Type B pancreatic cell (in vitro differentiated cells): ENCODE measurements around the gene SRXN1. TPM values are rescaled to one million over a fixed set of nuclear protein-coding genes. Genes with fewer than 3 reads are reported as not detected.
A peak's percentile ranks its signal among the peaks of the same experiment; 100 is the strongest.

Source experiments
- DNase-seq: peaks from one replicate; pipeline ENCODE4 v3.0.0; 2021; ENCODE audit warnings: mixed read lengths; ENCODE audit not compliant: unreplicated experiment; ENCODE audit errors: extremely low spot score
- H3K27ac Mint-ChIP-seq: 2 replicates; pipeline ENCODE4 v1.8.0; 2021; ENCODE audit warnings: mild to moderate bottlenecking, mixed read lengths
- H3K27me3 Mint-ChIP-seq: 2 replicates; pipeline ENCODE4 v1.8.0; 2021; ENCODE audit warnings: mixed read lengths
- H3K36me3 Mint-ChIP-seq: 2 replicates; pipeline ENCODE4 v1.8.0; 2021; ENCODE audit warnings: mixed read lengths
- H3K4me1 Mint-ChIP-seq: one replicate; pipeline ENCODE4 v1.8.0; 2021; ENCODE audit warnings: mixed read lengths; ENCODE audit not compliant: unreplicated experiment
- H3K4me3 Mint-ChIP-seq: 2 replicates; pipeline ENCODE4 v1.8.0; 2021; ENCODE audit warnings: mild to moderate bottlenecking, mixed read lengths
- H3K9me3 Mint-ChIP-seq: 2 replicates; pipeline ENCODE4 v1.8.0; 2021; ENCODE audit warnings: mixed read lengths
- total RNA-seq: library from RNA; stranded (reverse); gene quantifications from 2 replicates; pipeline ENCODE4 v1.2.1, GENCODE V29; 2021; ENCODE audit warnings: low replicate concordance
- TF ChIP-seq, protein P1 (sequence below): fragments of 200-600 bp; sonication (generic); conservative IDR thresholded peaks from 2 replicates; pipeline ENCODE4 v1.5.0; 2021; ENCODE audit warnings: antibody characterized with exemption, mild to moderate bottlenecking

The SRXN1 gene
- total RNA-seq, 1 donor from 2014 or later = 16.3 TPM

DNA sequence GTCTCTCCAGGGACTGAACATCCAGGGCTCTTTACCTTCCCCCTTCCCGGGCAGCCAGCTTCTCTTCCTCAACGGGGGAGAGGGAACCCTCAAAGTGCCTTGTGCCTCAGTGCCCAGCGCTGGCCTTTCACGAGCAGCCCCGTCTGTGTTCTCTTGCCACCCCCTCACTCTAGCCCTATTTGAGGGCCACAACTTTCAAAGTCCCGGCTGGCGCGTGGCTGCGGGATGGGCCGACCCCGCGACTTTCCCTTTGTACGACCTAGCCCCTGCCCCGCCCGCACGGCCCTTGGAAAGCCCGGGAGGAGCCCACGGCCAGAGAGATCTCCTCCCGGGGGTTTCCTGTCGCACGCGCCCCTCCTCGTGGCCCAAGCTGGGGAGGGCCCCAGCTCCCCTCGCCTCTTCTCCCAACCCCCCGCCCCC lies 22.0 kb upstream of the SRXN1 start:
- H3K36me3 Mint-ChIP-seq = no peaks in the 10 kb centered on the region
- H3K27me3 Mint-ChIP-seq = peaks cover 83% of the 10 kb centered on the region
- no peak overlapping the region for H3K4me3 Mint-ChIP-seq
- peaks cover 23% of the 10 kb centered on the region for H3K4me1 Mint-ChIP-seq
- DNase-seq = no peak
- no peaks in the 10 kb centered on the region for H3K9me3 Mint-ChIP-seq
- no peak overlapping the region for H3K27ac Mint-ChIP-seq
- TF ChIP-seq, protein P1, sequence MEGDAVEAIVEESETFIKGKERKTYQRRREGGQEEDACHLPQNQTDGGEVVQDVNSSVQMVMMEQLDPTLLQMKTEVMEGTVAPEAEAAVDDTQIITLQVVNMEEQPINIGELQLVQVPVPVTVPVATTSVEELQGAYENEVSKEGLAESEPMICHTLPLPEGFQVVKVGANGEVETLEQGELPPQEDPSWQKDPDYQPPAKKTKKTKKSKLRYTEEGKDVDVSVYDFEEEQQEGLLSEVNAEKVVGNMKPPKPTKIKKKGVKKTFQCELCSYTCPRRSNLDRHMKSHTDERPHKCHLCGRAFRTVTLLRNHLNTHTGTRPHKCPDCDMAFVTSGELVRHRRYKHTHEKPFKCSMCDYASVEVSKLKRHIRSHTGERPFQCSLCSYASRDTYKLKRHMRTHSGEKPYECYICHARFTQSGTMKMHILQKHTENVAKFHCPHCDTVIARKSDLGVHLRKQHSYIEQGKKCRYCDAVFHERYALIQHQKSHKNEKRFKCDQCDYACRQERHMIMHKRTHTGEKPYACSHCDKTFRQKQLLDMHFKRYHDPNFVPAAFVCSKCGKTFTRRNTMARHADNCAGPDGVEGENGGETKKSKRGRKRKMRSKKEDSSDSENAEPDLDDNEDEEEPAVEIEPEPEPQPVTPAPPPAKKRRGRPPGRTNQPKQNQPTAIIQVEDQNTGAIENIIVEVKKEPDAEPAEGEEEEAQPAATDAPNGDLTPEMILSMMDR = no peak

DNA sequence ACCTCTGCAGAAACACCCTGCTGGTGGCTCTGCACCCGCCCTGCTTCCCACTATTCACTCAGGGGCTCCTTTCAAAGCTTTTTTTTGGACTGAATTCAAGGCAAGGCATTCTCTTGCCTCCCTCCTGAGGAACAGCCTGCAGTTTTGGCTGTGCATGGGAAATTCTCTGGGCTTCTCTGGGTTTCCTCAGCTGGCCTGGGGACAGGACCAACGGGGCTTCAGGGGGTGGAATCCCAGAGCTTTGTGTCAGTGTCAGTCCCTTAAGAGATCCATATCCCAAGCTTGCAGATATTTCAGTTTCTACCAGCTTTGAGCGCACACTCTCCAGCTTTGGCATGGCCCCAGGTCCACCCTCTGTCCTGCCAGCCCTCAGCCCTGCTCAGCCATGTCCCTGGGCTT lies 20.6 kb upstream of the SRXN1 start:
- Mint-ChIP-seq H3K27ac (no peak overlapping the region), H3K4me1 (peaks cover 23% of the 10 kb centered on the region), H3K27me3 (peaks cover 69% of the 10 kb centered on the region), H3K4me3 (no peak overlapping the region), H3K36me3 (no peaks in the 10 kb centered on the region), H3K9me3 (no peaks in the 10 kb centered on the region)
- TF ChIP-seq, protein P1 = no peak
- no peak for DNase-seq

DNA sequence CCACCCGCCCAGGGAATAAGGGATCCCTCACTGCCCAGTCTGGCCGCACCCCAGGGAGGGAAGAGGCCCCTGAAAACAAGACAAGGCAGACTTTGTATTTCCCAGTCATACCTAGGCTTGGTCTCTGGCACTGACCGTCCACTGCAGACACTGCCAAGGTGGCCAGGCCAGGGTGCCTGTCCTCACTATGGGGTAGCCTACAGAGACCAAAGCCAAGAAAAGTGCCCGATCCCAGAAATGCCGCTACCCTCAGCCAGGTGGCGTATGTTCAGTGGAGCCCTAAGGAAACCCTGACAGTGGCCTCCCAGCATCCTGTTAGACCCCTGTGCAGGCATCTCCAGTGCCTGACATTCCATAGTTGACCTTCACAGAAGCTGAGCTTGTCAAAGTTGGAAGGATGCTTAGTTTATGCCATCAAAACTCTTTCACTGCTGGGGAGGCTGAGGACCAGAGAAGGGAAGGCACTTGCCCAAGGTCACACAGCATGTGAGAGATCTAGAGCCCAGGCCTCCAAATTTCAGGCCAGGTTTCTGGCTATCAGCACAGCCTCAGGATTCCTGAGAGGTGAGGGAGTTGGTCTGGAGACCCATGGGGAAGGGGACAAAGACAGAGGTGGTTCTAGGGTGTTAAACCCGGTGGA lies 20.1 kb upstream of the SRXN1 start:
- Mint-ChIP-seq H3K4me1 (peaks cover 23% of the 10 kb centered on the region), H3K4me3 (peak overlapping the region; percentile 51), H3K27me3 (peaks cover 65% of the 10 kb centered on the region), H3K36me3 (no peaks in the 10 kb centered on the region), H3K27ac (no peak overlapping the region), H3K9me3 (no peaks in the 10 kb centered on the region)
- no peak for DNase-seq
- TF ChIP-seq, protein P1 = peak; percentile 58

DNA sequence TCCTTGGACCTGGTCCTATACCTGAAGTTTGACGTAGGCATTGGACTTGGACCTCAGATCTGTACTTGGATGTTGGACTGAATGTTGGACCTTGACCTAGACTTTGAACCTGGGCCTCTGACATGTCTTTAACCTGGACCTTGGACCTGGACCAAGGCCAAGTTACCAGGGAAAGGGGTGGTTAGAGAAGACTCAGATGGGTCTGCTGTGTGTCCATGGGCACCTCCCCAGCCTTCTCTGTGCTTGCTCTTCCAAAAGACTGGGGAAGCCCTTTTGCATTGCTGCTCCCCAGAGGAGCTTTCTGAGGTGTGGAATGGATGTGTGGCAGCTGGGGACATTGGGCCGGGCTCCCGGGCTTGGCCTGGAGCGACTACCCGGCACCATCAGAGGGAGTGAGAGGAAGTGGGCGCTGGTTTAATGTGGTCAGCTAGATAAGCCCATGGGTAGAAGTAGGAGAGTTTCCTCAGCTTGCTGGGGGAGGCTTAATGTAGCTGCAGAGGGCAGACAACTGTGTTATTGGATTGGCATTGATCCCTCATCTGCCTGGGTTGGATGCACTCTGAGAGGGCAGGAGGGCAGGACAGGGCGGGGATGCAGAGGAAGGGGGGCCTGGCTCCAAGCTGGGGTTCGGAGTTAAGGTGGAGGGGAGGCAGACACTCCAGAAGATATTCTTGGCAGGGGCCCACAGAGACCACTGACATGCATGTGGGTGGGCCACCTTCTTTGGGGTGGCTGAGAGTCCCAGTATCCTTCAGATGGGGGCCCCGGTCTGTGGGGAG lies 18.4 kb upstream of the SRXN1 start:
- peaks cover 23% of the 10 kb centered on the region for H3K4me1 Mint-ChIP-seq
- H3K27ac Mint-ChIP-seq = peak overlapping the region; percentile 39
- no peak for DNase-seq
- peak overlapping the region; percentile 24 for H3K4me3 Mint-ChIP-seq
- H3K27me3 Mint-ChIP-seq = peaks cover 61% of the 10 kb centered on the region
- no peaks in the 10 kb centered on the region for H3K9me3 Mint-ChIP-seq
- TF ChIP-seq, protein P1 = no peak
- H3K36me3 Mint-ChIP-seq = no peaks in the 10 kb centered on the region

DNA sequence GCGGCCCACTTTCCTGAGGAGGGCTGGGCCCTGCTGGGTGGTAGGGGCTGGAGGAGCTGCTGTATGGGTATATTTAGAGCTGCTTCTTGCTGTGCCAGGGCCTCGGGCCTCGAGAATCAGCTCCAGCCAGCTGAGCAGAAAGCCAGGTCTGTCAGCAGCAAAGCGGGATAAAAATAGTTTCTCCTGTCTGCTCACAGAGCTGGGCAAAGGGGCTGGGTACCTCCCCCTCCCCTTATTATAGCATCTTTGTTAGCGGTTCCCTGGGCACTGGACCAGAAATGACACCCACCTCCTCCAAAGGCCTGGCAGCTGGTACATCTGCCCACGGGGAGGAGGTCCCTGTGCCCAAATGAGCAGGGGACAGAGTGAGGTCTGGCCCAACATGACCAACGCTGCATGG lies 16.6 kb upstream of the SRXN1 start:
- Mint-ChIP-seq H3K4me1 (peaks cover 17% of the 10 kb centered on the region), H3K27ac (no peak overlapping the region), H3K27me3 (peaks cover 61% of the 10 kb centered on the region), H3K4me3 (no peak overlapping the region), H3K36me3 (no peaks in the 10 kb centered on the region), H3K9me3 (no peaks in the 10 kb centered on the region)
- DNase-seq = no peak
- TF ChIP-seq, protein P1 = no peak
